Pons (tissue), 1 donor: Measurements from ENCODE around the gene TVP23C.
A peak's percentile ranks its signal among the peaks of the same experiment; 100 is the strongest.

ENCODE experiments used
- DNase-seq: peaks from one replicate; pipeline ENCODE4 v3.0.0-alpha.2; 2016; ENCODE audit warnings: low spot score

TVP23C gene

DNA sequence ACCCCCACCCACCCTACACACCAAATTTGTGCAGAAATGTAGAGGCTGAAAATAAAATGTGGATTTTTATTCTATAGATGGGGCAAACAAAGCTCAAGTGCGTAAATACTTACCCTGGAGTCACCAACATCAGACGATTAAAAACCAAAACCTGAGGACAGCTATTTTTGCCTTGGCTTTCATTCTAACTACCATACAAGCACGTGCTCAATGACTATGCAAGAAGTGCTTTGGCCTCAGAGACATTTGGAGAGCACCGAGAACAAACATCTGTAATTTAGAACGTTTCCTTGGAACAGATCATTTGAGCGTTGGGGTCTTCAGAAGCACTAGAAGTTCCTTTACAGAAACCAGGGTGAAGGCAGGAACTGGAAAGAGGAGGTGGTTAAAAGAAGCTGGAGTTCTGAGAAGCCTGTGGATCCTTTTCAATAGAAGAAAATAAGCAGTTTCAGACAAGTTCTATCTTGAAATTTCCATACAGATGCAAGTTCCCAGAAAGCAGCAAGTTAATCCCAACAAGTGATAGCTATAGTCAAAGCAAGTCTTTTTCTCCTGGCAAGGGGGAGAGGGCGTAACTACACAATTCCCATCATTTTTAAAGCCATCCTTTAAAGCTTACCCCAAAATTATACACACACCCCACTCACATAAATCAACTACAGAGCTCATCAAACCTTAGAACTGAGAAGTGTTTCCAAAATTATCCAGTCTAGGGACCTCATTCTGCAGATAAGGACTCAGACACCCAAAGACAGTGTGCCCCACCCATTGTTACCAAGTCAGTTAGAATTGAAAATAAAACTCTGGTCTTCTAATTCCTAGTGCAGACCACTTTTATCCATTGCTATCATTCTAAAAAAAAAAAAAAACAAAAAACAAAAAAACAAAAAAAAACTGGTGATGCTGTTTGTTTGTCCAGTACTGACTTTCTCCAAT is 66.3 kb downstream of the TVP23C start:
- no peak for DNase-seq

- no peak for DNase-seq
These were observed 68.5 kb downstream of the TVP23C start for GRCh38 chr17:15494821-15495220.

- no peak for DNase-seq
These were observed 69.6 kb downstream of the TVP23C start for GRCh38 chr17:15493693-15494035.

- no peak for DNase-seq
These were observed 70.2 kb downstream of the TVP23C start for GRCh38 chr17:15492791-15493692.

GRCh38 chr17:15492186-15492585 is 71.1 kb downstream of the TVP23C start:
- DNase-seq: no peak

DNA sequence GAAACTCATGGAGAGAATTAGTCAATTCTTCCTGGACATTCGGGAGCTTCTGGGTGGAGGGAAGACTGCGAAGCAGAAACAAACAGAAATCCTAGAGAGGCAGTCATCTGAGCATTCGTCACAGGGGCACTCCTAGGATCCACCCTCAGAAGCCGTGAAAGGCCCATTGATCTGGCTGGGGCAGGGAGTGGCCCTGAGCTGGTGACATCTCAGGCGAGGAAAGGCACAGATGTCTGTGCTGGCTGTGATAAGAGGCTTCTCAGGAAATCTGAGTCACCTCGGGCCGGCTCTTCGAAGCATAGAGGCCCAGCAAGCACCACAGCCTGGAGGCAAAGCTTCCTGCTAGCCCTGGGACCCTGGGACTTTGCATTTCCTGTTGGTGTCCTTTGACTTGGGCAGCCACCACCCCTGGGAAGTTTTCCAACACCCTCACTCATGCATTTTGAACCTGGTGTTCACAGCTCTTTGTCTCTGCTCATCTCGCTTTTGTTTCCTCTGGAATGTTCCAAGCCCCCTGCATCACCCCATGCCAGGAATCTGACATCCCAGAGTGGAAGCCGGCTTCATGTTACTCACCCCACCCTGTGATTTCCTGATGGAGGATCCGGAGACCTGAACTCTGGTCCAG is 72.5 kb downstream of the TVP23C start:
- DNase-seq: peak; percentile 95

DNA sequence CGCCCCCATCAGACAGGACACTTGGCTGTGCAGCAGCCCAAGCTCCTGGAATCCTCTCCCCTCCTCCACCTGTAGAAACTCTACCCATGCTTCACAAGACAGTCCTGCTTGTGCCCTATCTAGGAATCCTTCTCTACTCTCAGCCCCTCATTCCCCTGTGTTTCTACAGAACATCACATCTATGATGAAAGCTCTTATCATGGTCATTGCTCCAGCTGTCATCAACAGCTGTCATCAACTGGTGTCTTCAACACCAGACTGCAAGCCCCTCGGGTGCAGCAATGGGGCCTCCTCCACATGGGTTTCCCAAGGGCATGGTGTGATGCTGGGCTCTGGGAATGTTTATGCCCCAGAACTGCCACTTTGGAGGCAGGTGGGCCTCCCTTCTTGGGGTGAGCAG is 74.7 kb downstream of the TVP23C start:
- no peak for DNase-seq

DNA sequence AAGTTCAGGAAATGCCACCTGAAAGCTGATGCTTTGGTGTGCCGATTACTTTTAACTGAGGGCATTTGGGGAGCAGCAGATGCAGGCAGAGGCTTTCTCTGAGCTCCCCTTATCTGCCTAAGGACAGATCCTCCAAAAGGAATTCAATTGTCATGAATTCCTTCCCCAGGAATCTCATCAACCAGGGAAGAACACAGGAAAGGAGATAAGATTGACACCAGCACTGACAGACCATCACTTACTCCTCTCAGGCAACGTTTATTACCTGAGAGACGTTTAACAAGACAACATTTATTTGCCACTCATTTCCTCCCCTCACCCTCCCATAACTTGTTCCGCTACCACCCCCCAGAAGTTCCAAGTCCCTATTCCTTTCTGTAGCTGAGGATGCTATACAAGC is 78.2 kb downstream of the TVP23C start:
- DNase-seq: no peak

- no peak for DNase-seq
These were observed 79.9 kb downstream of the TVP23C start for GRCh38 chr17:15483431-15483830.

GRCh38 chr17:15482476-15482875 is 80.8 kb downstream of the TVP23C start:
- no peak for DNase-seq

GRCh38 chr17:15481481-15481880 is 81.8 kb downstream of the TVP23C start:
- no peak for DNase-seq

- no peak for DNase-seq
These were observed 83.1 kb downstream of the TVP23C start for GRCh38 chr17:15480204-15480603.

DNA sequence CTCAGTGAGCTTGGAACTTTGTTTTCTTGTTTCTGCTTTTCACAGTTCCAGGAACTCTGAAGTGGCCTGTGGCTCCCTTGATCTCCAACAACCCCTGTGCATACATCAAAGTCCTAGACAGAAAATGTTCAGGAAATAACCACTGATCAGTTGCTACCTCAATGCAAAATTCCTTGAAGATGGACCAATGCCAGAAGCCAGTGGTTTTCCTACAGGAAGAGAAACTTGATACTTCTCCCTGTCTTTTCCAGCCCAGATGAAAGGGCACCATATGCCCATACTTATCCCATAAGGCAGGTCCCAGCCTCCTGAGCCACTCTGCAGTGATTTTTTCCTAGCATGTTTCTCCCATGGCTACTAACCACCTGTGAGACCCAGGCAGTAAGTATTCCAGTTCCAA is 83.6 kb downstream of the TVP23C start:
- no peak for DNase-seq

DNA sequence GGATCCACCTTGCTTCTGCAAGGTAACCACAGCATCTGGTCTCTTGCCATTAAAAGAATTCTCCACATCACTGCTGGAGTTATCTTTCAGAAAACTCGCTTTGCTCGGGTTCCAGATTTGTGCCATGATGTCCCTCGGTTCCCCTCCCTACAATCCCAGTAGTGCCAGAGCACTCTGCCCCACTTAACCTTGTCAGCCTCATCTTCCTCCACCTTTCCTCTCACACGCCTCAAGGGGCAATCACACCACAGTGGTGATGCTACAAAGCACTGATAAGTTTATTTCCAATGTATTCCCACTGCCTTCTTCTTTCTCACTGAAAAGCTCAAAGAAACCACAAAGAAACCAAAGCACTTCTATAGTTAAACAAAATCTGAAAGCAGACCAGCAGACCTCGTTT is 84.4 kb downstream of the TVP23C start:
- no peak for DNase-seq

DNA sequence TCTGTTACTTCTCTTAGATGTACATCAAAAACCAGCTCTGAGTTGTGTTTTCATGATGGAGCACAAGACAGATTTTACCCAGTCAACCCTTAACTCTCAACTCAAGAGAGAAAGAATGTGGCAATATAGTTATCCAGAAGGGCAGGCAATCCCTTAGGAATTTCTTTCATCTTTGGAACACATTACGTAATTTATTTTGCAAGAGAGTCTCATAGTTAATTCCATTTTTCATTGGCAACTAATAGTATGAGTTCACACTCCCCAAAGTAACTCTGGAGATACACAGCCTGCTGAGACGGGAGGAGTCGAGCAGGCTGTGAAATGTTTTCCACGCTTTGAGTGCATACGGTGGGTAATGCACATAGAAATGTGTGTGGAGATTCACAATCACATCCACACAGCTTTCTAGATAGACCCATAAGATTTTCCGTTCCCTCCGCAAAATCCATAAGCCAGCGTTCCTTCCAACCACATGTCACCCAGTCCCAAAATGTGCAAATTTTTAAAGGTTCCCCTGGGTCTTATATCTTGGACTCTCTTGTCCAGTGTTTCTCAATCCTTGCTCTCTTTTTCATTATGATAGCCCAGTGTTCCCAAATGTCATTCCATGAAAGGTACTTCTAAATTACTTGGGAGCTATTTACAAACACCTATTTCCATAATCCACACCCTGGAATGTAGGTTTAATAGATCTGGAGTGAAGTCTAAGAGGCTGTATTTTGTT is 87.5 kb downstream of the TVP23C start:
- no peak for DNase-seq

GRCh38 chr17:15472891-15473290 is 90.4 kb downstream of the TVP23C start:
- no peak for DNase-seq

- no peak for DNase-seq
These were observed 92.7 kb downstream of the TVP23C start for GRCh38 chr17:15470536-15470935.

- no peak for DNase-seq
These were observed 94.0 kb downstream of the TVP23C start for GRCh38 chr17:15469260-15469659.

GRCh38 chr17:15468126-15468525 is 95.2 kb downstream of the TVP23C start:
- DNase-seq: no peak

- DNase-seq: no peak
These were observed 95.7 kb downstream of the TVP23C start, which contains the start of gene CDRT4 for GRCh38 chr17:15467592-15467991. Gene CDRT4, minus strand, starts transcription at chr17:15467621. Its CDS starts 27,383 bp downstream, at chr17:15440238.

DNA sequence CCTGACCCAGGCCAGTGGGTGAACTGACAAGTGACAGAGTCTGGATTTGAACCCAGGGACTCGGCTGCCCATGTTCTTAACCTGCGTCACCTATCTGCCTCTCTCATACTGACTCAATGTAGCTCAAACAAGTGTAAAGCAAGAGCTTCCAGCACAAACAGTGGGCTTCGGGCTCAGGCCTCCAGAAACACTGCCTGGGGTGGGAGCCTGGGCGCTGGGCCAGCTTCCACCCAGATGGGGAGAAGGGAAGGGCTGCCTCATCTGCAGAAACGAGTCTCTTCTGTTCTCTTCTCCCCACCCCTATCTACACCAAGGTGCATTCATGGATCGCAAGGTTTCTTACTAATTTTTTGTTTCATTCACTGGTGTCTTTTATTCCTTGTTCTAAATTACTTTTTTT is 97.2 kb downstream of the TVP23C start:
- DNase-seq: no peak
